HG02852 (cell line): ENCODE results near the gene TMED4.
"Not testable (repeated sequence)": the region's sequence is repeated elsewhere in the genome, so short reads cannot be mapped to it uniquely, and the experiment has no call there.

Source experiments
- ATAC-seq: cut with Tn5 transposase; IDR thresholded peaks from one replicate; pipeline ENCODE4 v1.9.1; 2021; ENCODE audit warnings: mild to moderate bottlenecking, moderate library complexity; ENCODE audit not compliant: unreplicated experiment

The TMED4 gene

DNA sequence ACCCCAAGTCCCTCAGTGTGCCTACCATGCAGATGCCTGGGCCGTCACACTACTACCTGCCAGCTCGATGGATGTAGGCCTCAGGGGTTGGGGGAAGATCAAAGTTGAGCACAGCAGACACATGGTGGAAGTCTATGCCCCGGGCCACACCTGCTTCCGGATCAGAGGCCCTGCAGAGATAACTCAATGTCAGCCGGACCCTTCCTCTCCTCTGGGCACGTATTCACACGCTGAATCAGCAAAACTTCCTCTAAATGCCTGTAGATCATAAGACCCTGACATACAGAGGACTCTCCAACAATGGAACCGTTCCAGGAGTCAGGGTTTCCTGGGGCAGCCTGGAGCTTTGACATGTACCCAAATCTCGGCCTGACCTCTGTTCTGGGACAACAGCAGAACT lies 12.1 kb downstream of the TMED4 start:
- no peak for ATAC-seq

DNA sequence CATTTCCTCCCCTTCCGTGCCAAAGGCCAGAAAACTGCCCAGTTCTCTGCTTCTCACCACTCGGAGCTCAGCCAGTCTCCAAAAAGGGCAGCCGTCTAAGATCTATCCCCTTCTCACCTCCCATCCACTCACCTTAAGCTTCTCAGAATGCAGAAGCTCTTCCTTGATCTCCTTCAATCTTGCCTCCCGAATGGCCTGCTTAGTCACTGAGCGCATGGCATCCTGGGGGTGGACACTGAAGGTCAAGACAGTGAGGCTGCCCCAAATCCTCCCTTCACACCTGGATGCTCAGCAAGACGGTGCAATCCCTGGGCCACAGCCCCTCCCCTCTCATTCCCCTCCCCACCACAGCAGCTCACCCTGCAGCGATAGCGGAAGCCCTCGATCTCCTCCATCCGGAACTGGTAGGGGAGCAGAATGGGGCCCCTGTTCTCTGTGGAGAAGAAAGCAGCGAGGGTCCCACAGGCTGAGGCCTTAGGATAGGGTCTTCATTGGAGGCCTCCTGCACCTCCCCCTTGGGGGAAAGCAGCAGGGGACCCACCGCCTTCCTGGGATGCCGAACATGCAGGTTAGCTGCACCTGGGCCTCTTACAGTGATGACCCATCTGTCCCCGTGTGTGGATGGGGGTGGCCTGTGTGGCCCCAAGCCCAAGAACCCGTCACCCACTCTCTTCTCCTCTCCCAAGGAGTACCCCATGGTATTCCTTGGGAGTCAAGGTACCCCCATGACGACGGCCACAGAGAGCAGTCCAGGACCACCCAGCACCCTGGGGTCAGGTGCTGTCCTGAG lies 13.1 kb downstream of the TMED4 start:
- no peak for ATAC-seq

DNA sequence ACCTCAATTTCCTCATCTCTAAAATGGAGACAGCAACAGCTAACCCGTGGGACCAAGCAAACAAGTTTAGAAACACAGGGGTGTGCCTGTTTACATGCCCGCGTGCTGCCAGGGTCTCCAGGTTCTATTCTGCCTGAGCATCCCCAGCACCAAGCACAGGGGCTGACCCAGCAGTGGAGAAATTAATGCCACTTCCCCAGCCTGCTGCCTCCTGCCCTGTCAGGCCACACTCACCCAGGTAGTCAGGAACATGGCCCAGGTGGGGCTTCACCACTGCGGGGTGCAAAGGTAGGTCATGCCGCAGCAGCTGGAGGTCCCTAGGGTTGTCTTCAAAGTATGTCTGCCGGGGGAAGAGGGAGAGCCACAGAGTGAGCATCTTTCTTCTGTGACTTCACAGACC lies 14.1 kb downstream of the TMED4 start:
- no peak for ATAC-seq

DNA sequence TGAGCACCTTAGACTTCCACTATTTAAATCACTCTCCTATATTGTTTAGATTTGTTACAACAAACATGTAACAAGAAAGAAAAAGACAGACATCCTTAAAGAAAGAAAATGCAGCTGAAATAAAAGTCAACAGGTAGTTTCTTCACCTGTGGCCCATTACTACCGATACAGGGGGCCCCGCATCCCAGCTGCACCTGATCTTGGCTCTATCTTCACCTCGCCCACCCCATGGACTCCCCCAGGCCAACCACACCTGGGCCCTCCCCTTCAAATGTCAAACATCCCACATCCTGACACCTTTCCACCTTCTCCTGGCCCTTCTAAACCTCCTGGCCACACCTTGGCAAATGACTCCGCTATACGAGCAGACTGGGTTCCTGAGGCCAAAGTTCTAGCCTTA lies 15.4 kb downstream of the TMED4 start:
- no peak for ATAC-seq

DNA sequence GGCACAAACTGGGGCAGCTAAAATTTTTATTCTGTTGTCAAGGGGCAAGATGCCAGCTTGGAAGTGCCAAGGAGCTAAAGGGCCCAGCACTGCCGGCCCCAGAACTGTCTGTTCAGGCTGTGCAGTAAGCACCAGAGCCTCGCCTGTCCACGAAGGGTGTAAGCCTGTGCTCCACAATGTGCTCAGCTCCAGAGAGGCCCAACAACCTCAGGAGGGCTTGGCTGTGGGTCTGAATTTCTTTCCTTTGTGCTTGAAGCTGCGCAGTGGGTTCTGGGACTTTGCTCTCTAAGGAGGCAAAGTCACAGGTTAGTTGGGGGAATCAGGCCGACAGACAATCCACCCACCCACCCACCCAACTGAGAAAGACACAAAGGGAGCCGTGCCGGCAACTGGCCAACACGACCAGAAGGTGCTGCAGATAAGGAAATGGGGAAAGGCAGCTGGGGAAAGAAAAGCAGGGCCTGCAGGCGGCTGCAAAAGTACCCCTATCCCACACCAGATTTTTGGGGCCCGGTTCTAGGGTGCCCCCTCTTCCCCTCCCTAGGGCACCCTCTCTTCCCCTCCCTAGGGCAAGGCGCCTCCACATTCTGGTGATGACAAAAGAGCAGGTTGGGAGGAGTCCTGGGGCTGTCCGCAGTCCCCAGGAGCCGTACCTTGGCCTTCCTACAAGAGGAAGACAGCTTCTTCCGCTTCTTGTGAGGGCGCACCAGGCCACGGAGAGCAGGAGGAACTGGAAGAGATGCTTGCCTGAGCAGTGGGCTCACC lies 16.1 kb downstream of the TMED4 start:
- ATAC-seq: no peak

DNA sequence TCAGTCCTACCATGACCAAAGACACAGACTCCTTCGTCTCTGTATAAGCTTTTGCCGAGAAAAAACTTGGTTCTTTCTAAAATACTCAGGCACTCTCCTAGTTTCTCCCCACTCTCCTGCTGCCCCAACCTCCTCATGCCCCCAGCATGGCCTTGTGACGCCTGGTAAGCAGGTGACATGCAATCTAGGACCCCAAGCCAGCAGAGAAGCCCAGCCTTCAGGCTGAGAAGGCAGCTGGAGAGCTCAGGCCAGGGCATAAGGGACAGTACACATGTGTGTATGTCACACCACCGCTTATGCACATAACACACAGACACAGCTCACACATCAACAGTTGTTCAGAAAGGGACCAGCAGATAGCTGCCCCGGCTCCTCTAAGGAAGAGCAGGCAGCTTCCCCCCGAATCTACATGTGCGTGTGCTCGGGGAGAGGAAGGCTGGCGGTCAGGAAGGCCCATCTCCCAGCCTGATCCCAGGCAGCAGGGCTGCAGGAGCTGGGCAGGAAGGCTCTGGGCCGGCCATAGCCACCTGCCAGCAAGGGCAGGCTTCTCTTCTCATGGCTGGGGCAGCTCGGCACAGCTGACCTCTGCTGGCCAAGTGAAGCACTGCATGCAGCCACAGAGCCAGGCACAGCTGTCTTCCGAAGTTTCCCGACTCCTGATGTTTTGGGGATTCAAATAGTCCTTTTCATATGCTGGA lies 16.8 kb downstream of the TMED4 start:
- no peak for ATAC-seq

DNA sequence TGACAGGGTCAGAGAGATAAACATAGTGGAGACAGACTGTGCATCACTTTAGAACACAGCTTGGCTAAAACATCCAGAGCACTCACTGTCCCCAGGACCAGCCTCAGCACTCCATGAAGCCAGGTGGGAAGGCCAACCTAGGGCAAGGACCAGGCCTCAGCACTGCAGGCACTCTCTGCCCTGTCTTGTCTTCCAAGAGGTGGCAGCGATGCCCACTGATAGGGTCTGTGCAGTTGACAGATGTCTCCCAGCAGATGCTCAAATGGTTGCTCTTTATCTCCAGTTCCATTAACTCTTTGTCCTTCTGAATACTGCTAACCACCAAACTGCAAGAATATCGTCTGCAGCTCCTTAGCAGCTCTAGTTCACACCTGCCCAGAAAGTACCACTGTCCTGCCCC lies 17.4 kb downstream of the TMED4 start:
- ATAC-seq: no peak

DNA sequence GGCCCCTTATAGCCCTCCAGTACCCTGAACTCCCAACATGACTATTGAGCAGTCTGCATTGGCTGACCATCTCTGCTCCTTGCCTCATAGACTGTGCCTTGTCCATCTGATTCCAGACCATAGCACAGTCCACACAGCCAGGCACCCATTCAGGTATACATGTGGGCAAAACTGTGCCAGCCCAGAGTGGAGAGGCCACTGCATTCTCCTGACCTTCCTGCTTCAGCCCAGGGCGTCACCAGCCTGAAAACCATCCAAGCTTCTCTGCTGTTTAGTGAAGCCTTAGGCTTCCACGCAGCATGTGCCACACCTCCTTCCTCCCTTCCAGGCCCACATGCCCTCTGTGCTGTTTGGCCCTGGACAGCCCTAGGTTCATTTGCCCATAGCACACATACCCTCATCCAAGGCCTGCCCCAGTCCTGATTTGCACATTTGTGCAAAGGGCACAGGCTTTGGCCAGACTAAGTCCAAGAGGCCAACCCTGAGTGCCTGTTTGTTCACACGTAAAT lies 18.8 kb downstream of the TMED4 start:
- ATAC-seq: no peak

DNA sequence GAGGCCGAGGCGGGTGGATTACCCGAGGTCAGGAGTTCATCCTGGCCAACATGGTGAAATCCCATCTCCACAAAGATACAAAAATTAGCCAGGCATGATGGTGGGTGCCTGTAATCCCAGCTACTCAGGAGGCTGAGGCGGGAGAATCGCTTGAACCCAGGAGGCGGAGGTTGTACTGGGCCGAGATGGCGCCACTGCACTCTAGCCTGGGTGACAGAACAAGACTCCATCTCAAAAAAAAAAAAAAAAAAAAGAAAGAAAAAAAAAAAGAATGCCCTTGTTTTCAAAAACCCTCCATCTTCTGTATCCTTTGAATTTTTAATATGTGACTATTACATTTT lies 19.4 kb downstream of the TMED4 start:
- not testable (repeated sequence) for ATAC-seq

DNA sequence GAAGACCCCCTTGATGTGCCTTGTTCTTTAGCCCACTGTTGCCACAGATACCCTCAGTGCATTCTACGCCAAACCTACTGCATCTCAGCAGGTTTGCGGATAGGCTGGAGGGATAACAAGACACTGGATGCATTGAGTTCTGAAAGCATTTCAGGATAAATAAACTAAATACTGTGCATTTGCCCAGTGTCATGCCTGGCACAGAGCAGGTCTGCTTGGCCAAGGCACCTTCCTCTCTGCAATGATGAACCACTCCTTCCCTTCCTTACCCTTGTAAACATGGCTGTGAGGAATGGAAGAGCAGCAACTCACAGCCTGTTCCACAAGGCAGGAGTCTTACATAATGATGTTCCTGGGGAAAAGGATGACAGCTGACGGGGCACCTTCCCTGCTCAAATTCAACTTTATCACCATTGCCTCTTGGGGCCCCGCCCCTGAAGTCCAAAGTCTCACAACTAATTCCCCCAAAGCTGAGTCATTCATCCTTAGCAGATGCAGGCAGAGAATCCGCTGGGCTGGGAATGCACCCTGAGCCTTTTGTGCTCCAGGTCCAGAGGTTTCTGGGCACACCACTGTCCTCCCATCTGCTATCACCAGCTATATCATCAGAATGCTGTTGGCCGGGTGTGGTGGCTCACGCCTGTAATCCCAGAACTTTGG lies 19.9 kb downstream of the TMED4 start:
- no peak for ATAC-seq

DNA sequence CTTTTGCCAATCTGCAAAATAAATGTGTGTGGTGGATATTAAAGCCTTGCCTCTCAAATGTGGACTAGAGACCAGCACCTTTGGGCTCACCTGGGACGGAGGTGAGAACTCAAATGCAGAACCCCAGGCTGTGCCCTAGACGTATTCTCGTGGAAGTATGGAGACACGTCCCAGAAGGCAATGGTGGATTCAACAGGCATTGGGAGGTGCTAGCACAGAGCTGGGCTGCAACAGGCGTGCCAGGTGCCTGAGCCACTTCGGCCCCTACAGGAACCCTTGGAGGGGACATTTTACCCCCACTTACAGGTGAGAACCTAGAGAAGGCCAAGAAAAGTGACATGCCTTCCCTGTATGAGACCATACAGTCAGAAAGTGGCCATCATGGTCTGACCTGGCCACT lies 20.6 kb downstream of the TMED4 start:
- no peak for ATAC-seq

DNA sequence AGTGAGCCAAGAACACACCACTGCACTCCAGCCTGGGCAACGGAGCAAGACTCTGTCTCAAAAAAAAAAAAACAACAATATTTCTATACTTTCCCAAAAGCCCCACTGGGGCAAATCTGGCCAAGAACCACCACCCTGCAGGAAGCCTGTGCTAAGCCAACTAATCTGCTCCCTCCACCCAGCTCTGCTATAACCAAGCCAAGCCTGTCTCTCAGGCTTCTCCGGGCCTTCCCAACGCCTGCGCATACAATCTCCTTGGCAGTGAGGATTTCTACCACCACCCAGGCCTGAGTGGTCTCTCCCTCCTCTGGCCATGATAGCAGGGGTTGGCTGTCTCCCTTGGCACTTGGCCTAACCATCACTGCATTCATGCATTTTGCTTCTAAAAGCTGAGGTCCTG lies 22.5 kb downstream of the TMED4 start:
- no peak for ATAC-seq

DNA sequence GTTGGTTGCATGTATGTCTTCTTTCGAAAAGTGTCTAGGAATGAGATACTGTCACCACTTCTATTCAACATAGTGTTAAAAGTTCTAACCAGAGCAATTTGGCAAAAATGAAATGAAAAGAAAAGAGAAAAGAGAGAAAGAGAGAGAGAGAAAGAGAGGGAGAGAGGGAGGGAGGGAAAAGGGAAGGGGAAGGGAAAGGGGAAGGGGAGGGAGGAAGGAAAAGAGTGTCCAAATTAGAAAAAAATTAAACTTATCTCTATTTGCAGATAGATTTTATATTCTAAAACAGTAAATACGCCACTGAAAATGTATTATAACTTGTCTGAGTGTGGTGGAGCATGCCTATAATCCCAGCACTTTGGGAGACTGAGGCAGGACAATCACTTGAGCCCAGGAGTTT lies 24.5 kb downstream of the TMED4 start:
- ATAC-seq: no peak

DNA sequence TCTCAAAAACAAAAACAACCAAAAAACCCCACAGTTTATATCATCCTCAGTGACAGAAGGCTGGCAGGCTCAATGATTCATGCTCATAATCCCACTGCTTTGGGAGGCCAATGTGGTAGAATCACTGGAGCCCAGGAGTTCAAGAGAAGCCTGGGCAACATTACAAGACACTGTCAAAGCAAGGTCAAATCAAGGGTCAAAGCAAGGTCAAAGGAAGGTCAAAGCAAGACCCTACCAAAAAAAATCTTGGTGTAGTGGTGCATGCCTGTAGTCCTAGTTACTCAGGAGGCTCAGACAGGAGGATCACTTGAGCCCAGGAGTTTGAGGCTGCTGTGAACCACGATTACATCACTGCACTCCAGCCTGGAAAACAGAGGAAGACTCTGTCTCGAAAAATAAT lies 26.7 kb downstream of the TMED4 start:
- no peak for ATAC-seq

DNA sequence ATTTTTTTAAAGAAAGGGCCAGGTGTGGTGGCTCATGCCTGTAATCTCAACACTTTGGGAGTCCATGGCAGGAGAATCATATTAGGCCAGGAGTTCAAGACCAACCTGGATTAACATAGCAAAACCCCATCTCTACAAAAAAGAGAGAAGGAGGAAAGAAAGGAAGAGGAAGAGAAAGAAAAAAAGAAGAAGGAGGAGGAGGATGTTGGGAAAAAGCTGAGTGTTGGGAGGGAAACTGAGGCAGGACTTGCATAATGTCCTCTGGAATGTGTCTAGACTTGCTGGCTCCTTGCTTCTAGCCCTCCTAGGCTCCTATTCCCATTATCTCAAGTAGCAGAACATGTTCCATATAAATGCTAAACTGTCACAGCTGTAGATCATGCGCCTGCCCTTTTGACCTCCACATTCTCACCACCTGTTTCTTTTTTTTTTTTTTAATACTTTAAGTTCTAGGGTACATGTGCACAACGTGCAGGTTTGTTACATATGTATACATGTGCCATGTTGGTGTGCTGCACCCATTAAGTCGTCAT lies 29.5 kb downstream of the TMED4 start:
- ATAC-seq: not testable (repeated sequence)

DNA sequence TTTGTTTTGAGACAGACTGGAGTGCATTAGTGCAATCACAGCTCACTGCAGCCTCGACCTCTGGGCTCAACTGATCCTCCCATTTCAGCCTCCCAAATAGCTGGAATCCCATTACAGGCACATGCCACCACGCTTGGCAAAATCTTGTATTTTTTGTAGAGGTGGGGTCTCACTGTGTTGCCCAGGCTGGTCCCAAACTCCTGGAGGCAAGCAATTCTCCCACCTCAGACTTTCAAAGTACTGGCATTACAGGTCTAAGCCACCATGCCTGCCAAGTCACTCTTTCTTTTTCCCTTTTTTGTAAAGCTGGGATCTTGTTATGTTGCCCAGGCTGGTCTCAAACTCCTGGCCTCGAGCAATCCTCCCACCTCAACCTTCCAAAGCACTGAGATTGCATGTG lies 32.6 kb downstream of the TMED4 start:
- no peak for ATAC-seq

DNA sequence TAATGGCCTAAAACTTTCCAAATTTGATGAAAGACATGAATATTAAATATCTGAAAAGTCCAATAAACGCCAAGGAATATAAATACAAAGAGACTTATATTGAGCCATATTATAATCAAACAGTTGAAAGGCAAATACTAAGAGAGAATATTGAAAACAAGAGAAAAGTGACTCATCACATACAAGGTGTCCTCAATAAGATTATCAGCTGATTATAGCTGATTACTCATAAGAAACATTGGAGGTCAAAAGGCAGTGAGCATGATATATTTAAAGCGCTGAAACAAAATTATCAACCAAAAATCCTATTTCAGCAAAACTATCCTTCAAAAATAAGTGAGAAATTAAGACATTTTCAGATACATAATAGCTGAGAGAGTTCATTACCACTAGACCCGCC lies 33.1 kb downstream of the TMED4 start:
- ATAC-seq: no peak

DNA sequence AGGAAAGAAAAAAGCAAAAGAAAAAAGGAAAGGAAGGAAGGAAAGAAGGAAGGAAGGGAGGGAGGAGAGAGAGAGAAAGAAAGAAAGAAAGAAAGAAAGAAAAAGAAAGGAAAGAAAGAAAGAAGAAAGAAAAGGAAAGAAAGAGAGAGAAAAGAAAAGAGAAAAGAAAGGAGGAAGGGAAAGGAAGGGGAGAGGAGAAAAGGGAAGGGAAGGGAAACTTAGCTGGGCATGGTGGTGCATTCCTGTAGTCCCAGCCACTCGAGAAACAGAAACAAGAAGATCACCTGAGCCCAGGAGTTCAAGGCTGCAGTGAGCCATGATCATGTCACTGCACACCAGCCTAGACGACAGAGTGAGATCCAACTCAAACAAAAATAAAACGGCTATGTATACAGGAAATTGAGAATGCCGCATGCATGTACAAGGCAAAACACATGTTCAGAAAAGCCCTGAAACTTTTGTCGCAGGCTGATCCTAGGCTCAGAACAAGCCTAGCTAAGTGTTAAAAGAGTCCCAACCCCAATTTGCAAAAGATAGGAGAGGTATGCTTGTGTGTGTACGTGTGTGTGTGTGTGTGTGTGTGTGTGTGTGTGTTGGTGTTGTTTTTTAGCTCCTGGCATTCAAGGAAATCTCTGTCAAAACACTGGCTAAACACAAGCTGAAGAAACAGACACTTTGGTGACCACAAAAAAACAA lies 34.3 kb downstream of the TMED4 start:
- no peak for ATAC-seq

DNA sequence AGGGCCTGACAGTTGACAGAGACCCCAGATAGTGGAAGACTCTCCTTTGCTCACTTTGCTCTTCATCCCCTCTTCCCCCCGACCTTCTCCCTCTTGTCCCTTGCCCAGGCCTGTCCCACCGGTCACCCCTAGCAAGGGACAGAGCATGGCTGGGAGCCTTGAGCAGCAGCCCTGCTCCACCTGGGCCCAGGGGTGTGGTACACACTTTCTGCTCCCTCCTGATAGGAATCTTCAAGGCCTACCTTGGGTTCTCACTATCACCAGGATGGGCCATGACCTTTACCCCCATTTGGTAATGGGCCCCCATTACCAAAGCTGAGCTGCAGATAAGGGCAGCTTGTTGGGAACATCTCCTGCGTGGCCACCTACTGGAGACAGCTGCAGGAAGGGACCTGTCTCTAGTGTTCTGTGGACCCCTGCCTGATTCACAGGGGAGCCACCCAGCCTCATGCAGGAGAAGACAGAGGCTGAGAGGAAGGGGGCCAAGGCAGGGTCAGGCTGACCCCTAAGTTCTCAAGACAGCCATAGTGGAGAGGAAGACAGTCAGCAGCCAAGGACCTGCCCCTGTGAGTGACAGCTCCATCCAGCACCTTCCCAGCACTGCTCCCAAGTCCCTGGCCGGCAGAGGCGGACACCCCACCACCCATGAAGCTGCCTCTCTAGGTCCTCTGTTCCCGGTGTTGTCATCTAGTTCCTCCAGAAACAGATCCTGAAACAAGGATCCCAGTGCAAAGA lies 40.0 kb downstream of the TMED4 start:
- no peak for ATAC-seq
